Gastroesophageal sphincter (tissue), 4 donors: ENCODE results near the gene SLBP. TPM values are rescaled to one million over a fixed set of nuclear protein-coding genes. Genes with fewer than 3 reads are reported as not detected.

Source experiments
- ATAC-seq: fragments of 150-250 bp; one replicate; pipeline ENCODE4 v1.9.1; 2016; ENCODE audit warnings: mild to moderate bottlenecking, moderate library complexity
- H3K27ac ChIP-seq, 4 donors: fragments of 200-600 bp; sonication (generic) in 3 of 4; 1 replicate in 3 of 4; 2 replicates in 1 of 4; pipeline ENCODE4 v1.5.1; 2016 to 2019
- H3K27me3 ChIP-seq: fragments of 200-600 bp; sonication (generic); one replicate; pipeline ENCODE4 v1.5.1; 2019
- H3K36me3 ChIP-seq, 2 donors: fragments of 200-600 bp; sonication (generic); one replicate each; pipeline ENCODE4 v1.5.1; 2019; ENCODE audit warnings: control low read depth in 1 of 2
- H3K4me1 ChIP-seq, 3 donors: fragments of 200-600 bp; sonication (generic); 1 replicate in 2 of 3; 2 replicates in 1 of 3; pipeline ENCODE4 v1.5.1; 2016 to 2019; ENCODE audit warnings: control low read depth in 2 of 3
- H3K4me3 ChIP-seq, 2 donors: fragments of 200-600 bp; sonication (generic); one replicate each; pipeline ENCODE4 v1.5.1; 2019; ENCODE audit warnings: mild to moderate bottlenecking in 1 of 2, moderate library complexity in 1 of 2
- H3K9me3 ChIP-seq, 3 donors: fragments of 200-600 bp; sonication (generic); one replicate each; pipeline ENCODE4 v1.5.1; 2017 to 2019; ENCODE audit warnings: control low read depth in 2 of 3
- EP300 ChIP-seq: sonication (generic); formaldehyde crosslinking; IDR thresholded peaks from one replicate; pipeline ENCODE4 v1.6.1; 2017; ENCODE audit warnings: antibody characterized with exemption, mild to moderate bottlenecking
- POLR2A ChIP-seq, 2 donors: fragments of 450-650 bp; IDR thresholded peaks; one replicate each; pipeline ENCODE4 v1.6.1; 2017; ENCODE audit warnings: antibody characterized with exemption in 2 of 2, mild to moderate bottlenecking in 2 of 2, moderate library complexity in 1 of 2
- POLR2AphosphoS5 ChIP-seq: sonication (generic); formaldehyde crosslinking; IDR thresholded peaks from one replicate; pipeline ENCODE4 v1.6.1; 2017; ENCODE audit warnings: antibody characterized with exemption
- WGBS, 2 donors: methylation state at CpG; one replicate each; pipeline ENCODE4 v1.1.5; 2018; ENCODE audit warnings: low coverage in 1 of 2; 5-methylcytosine and 5-hydroxymethylcytosine counted together
- total RNA-seq, 4 donors: library from RNA; depleted of rRNA; stranded (reverse); fragments of >200 nt; gene quantifications; one replicate each; pipeline ENCODE4 v1.1.0, GENCODE V29; 2016
- TF ChIP-seq, protein P1 (sequence below), 4 experiments: fragments of 200-600 bp in 2 of 4; fragments of 450-650 bp in 2 of 4; sonication (generic) in 1 of 4; IDR thresholded peaks; one replicate each; pipeline ENCODE4 v1.5.1; 2017 to 2019; ENCODE audit warnings: antibody characterized with exemption in 4 of 4, mild to moderate bottlenecking in 2 of 4, moderate library complexity in 2 of 4

SLBP gene
- total RNA-seq, 4 donors from 2014 or later = 34.1 to 54.0 (median 38.6) TPM

GRCh38 chr4:1720163-1720983 is 8.3 kb upstream of the SLBP start:
- Histone ChIP-seq H3K4me1 (peaks cover 0 to 65% (median 25%) of the 10 kb centered on the region in 3 donors), H3K27me3 (no peaks in the 10 kb centered on the region), H3K4me3 (peak overlapping the region; percentile 53 to 89), H3K36me3 (peaks cover 0 to 46% of the 10 kb centered on the region in 2 donors), H3K9me3 (no peaks in the 10 kb centered on the region), H3K27ac (peak overlapping the region; percentile 91 to 98 (median 92))
- WGBS, 2 donors = 0% methylated on average over 2 of the region's 79 CpGs; no CpG with 5 or more reads in 1 of the 2 donors
- ATAC-seq = peak; percentile 28
- TF ChIP-seq EP300 (no peak), POLR2AphosphoS5 (no peak), POLR2A (IDR thresholded peaks at IDR 0.05) (peak; percentile 40 to 60)
- TF ChIP-seq, protein P1, sequence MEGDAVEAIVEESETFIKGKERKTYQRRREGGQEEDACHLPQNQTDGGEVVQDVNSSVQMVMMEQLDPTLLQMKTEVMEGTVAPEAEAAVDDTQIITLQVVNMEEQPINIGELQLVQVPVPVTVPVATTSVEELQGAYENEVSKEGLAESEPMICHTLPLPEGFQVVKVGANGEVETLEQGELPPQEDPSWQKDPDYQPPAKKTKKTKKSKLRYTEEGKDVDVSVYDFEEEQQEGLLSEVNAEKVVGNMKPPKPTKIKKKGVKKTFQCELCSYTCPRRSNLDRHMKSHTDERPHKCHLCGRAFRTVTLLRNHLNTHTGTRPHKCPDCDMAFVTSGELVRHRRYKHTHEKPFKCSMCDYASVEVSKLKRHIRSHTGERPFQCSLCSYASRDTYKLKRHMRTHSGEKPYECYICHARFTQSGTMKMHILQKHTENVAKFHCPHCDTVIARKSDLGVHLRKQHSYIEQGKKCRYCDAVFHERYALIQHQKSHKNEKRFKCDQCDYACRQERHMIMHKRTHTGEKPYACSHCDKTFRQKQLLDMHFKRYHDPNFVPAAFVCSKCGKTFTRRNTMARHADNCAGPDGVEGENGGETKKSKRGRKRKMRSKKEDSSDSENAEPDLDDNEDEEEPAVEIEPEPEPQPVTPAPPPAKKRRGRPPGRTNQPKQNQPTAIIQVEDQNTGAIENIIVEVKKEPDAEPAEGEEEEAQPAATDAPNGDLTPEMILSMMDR (IDR thresholded peaks at IDR 0.05) = no peak

GRCh38 chr4:1718095-1718850 is 6.2 kb upstream of the SLBP start:
- Histone ChIP-seq H3K4me3 (no peak overlapping the region), H3K4me1 (peaks cover 0 to 86% (median 30%) of the 10 kb centered on the region in 3 donors), H3K9me3 (no peaks in the 10 kb centered on the region), H3K27ac (peak overlapping the region in 2 of 4 donors; percentile 12 to 24), H3K27me3 (no peaks in the 10 kb centered on the region), H3K36me3 (peaks cover 0 to 32% of the 10 kb centered on the region in 2 donors)
- no peak for TF ChIP-seq POLR2A (IDR thresholded peaks at IDR 0.05)
- no peak for TF ChIP-seq EP300
- TF ChIP-seq, protein P1 (IDR thresholded peaks at IDR 0.05) = no peak
- TF ChIP-seq POLR2AphosphoS5 = no peak
- WGBS, 2 donors = 38 to 100% methylated on average over 1 to 4 of the region's 31 CpGs
- ATAC-seq = no peak

DNA sequence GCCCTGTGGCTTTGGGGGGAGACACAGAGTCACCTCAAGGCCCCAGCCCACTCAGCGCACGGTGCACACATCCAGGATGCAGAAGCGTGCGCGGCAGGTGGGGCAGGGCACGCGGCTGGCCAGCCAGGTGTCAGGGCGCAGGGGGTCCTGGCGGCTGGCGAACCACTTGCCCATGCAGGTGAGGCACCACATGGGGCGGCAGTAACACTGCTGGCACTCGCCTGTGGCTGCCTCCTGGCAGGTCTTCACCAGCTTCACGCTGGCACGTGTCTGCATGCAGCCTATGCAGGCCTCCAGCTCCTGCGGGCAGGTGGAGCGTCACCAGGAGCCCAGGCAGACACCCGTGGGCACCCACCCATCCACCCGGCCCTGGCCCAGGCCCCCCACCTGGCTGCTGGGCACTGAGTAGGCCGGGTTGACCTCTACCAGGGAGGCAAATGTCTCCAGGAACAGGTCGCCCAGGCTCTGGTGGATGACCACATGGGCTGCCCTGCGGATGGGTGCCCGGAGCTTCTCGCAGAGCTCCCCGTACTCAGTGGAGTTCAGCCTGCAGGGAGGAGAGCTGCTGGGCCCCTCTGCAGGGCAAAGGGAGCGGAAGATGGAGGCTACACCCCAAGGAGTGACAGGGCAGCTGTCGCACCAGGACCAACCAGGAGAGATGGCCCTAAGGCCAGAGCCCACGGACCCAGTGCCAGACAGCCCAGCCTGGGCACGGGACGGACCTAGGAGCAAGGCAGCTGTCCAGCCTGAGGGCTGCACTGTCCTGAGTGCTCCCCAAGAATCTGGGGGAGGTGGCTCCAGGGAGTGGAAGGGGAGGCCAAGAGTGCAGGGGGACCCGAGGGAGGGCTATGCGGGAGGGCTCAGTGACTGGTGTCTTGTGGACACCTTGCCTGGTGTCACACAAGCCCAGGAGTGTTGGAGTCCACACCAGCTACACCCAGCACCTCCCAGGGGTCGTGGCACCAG is 5.3 kb upstream of the SLBP start:
- Histone ChIP-seq H3K27ac (peak overlapping the region in 1 of 4 donors; percentile 24), H3K4me3 (no peak overlapping the region), H3K27me3 (no peaks in the 10 kb centered on the region), H3K9me3 (no peaks in the 10 kb centered on the region), H3K36me3 (peaks cover 0 to 32% of the 10 kb centered on the region in 2 donors), H3K4me1 (peaks cover 0 to 89% (median 34%) of the 10 kb centered on the region in 3 donors)
- no peak for TF ChIP-seq POLR2AphosphoS5
- TF ChIP-seq EP300 = no peak
- TF ChIP-seq, protein P1 (IDR thresholded peaks at IDR 0.05) = no peak
- no peak for TF ChIP-seq POLR2A (IDR thresholded peaks at IDR 0.05)
- WGBS, 2 donors = 100% methylated on average over 3 of the region's 32 CpGs; no CpG with 5 or more reads in 1 of the 2 donors
- no peak for ATAC-seq

DNA sequence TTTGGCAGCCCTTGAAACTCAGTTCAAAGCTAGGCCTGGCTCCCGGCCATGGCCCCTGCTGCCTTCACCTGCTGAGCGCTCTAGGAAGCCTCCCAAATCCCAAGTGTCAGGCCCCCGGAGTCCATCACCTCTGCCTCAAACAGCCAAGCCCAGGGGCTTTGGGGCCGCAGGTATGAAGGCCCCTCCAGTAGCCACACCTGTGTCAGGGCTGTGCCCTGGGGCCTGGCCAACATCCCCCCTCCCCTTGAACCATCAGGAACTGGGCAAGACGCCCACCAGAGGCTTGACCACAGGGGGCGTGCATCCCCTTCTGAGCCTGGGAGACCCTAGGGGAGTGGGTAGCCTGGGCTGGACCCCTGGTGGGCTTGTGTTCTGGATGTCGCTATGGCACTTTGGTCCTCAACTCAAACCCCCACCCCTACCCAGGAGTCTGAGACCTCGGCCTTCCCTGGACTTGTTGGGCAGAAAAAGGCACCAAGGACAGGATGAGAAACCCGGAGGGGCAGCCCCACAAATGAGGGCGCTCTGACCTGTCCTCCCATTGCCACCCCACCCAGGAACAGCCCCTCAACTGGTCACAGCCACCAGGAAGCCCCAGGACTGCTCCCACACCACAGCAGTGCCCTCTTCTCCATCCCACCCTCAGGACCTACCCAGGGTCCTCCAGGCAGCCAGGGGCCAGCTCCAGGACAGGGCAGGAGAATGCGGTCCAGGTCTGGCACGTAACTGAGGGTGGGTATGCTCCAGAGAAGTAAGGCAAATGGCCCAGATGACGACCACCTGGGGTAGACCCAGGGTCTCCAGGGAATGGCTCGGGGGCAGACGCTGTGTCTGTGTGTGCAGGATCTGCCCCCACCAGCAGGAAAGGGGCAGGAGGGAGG is 4.2 kb upstream of the SLBP start:
- Histone ChIP-seq H3K36me3 (peaks cover 0 to 32% of the 10 kb centered on the region in 2 donors), H3K4me1 (peaks cover 0 to 80% (median 24%) of the 10 kb centered on the region in 3 donors), H3K27ac (peak overlapping the region in 3 of 4 donors; percentile 7 to 44 (median 31)), H3K4me3 (no peak overlapping the region), H3K27me3 (no peaks in the 10 kb centered on the region), H3K9me3 (no peaks in the 10 kb centered on the region)
- 80% methylated on average over 1 of the region's 15 CpGs; no CpG with 5 or more reads in 1 of the 2 donors for WGBS, 2 donors
- no peak for ATAC-seq
- TF ChIP-seq, protein P1 (IDR thresholded peaks at IDR 0.05) = no peak
- TF ChIP-seq POLR2A (IDR thresholded peaks at IDR 0.05) = no peak
- TF ChIP-seq EP300 = no peak
- no peak for TF ChIP-seq POLR2AphosphoS5
